ENCODE results near the gene CAMK1.

CAMK1 gene

GRCh38 chr3:9806137-9806536 is 36.4 kb upstream of the CAMK1 start:
- H3K4me3 ChIP-seq (ENCODE audit: low read depth, low read length), result no peak overlapping the region
- TF ChIP-seq CTCF (IDR thresholded peaks at IDR 0.05; ENCODE audit: insufficient read depth, low read depth, low read length, missing control alignments), result no peak
- DNase-seq (ENCODE audit: low read depth), result no peak

- TF ChIP-seq CTCF (IDR thresholded peaks at IDR 0.05; ENCODE audit: insufficient read depth, low read depth, low read length, missing control alignments), result no peak
- H3K4me3 ChIP-seq (ENCODE audit: low read depth, low read length), result no peak overlapping the region
- DNase-seq (ENCODE audit: low read depth), result no peak
Observed at GRCh38 chr3:9804996-9805395, 35.2 kb upstream of the CAMK1 start.

GRCh38 chr3:9803494-9803893 is 33.7 kb upstream of the CAMK1 start:
- H3K4me3 ChIP-seq (ENCODE audit: low read depth, low read length), result no peak overlapping the region
- DNase-seq (ENCODE audit: low read depth), result no peak
- no peak for TF ChIP-seq CTCF (IDR thresholded peaks at IDR 0.05; ENCODE audit: insufficient read depth, low read depth, low read length, missing control alignments)

- no peak for DNase-seq (ENCODE audit: low read depth)
- no peak overlapping the region for H3K4me3 ChIP-seq (ENCODE audit: low read depth, low read length)
- TF ChIP-seq CTCF (IDR thresholded peaks at IDR 0.05; ENCODE audit: insufficient read depth, low read depth, low read length, missing control alignments), result peak; percentile 10
Observed at GRCh38 chr3:9800529-9800928, 30.8 kb upstream of the CAMK1 start.

GRCh38 chr3:9797196-9797945 is 27.6 kb upstream of the CAMK1 start:
- DNase-seq (ENCODE audit: low read depth), result no peak
- H3K4me3 ChIP-seq (ENCODE audit: low read depth, low read length), result no peak overlapping the region
- TF ChIP-seq CTCF (IDR thresholded peaks at IDR 0.05; ENCODE audit: insufficient read depth, low read depth, low read length, missing control alignments), result no peak

- no peak overlapping the region for H3K4me3 ChIP-seq (ENCODE audit: low read depth, low read length)
- no peak for TF ChIP-seq CTCF (IDR thresholded peaks at IDR 0.05; ENCODE audit: insufficient read depth, low read depth, low read length, missing control alignments)
Observed at GRCh38 chr3:9795207-9795606, 25.5 kb upstream of the CAMK1 start.

GRCh38 chr3:9794400-9794799 is 24.7 kb upstream of the CAMK1 start:
- TF ChIP-seq CTCF (IDR thresholded peaks at IDR 0.05; ENCODE audit: insufficient read depth, low read depth, low read length, missing control alignments), result no peak
- DNase-seq (ENCODE audit: low read depth), result no peak
- peak overlapping the region; percentile 86 for H3K4me3 ChIP-seq (ENCODE audit: low read depth, low read length)

More at GRCh38 chr3:9795207-9795606, 25.5 kb upstream of the CAMK1 start:
- DNase-seq (ENCODE audit: low read depth), result peak; percentile 47
